ENCODE results near the gene HOXD4. TPM values are rescaled to one million over a fixed set of nuclear protein-coding genes. Genes with fewer than 3 reads are reported as not detected.
A peak's percentile ranks its signal among the peaks of the same experiment; 100 is the strongest.

The HOXD4 gene
- polyA plus RNA-seq, 6 donors from 2014 or later, result not detected

DNA sequence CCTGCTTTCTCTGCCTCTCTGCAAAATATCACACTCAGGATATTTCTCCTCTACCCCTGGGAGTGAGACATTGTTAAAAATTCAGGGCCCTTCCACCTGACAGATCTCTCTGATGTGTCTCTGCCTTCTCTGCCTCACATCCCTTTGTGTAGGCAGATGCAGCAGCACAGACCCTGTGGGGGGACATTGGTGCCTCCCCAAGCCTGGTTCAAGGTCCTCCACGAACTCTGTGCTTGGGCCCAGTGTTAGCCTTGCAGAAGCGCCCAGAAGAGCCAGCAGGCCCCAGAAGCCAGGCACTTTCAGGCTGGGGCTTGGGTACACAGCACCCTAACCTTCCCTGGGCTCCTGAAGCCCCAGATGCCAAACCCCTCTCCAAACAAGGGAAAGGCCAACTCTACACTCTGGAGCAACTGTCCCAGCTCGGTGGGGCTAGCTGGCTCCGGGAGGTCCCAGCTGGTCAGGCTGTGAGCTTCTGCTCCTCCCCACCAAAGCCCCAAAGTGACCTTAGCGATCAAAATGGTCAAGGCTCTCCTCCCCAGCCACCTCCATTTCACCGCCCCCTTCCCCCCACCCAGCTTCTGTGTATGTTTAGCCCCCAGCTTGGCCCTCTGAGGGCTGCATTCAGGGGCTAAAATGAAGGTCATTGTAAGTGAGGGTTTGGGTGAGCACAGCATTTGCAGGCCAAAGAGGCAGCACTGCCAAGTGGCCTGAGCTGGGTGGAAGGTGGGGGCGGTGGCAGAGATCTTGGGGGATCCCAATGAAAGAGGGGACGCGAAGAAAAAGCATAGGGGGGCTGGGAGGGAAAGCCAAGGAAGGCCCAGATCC lies 26.2 kb upstream of the HOXD4 start:
- Mint-ChIP-seq H3K27me3 (peaks cover 62 to 69% (median 65%) of the 10 kb centered on the region in 3 donors), H3K27ac (peak overlapping the region in 2 of 6 donors; percentile 40 to 76), H3K36me3 (no peaks in the 10 kb centered on the region), H3K4me3 (peak overlapping the region in 4 of 8 donors; percentile 1 to 77 (median 50)), H3K9me3 (peaks cover 0 to 13% (median 0%) of the 10 kb centered on the region in 7 donors), H3K4me1 (peaks cover 17 to 22% (median 22%) of the 10 kb centered on the region in 3 donors)
- DNase-seq, result no peak
- ATAC-seq (ENCODE audit: low read depth in 2 of 2), result no peak

DNA sequence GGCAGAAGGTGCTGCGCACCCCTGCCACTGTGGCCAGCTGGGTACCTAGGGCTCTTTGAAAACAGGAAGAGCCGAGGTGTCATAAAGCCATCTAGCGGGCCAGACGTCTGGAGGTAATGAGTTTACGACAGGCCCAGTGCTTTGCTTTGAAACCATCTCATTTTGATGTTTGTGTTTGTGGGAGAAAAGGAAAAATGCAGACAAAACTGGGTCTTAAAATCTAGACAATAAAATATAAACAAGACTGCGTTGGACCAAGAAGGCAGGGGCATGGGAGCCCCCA lies 25.6 kb upstream of the HOXD4 start:
- ATAC-seq (ENCODE audit: low read depth in 2 of 2) (no peak), DNase-seq (no peak)
- H3K4me1 Mint-ChIP-seq, result peaks cover 19 to 24% (median 23%) of the 10 kb centered on the region in 3 donors
- peaks cover 59 to 65% (median 62%) of the 10 kb centered on the region in 3 donors for H3K27me3 Mint-ChIP-seq
- H3K9me3 Mint-ChIP-seq, result peaks cover 0 to 13% (median under 1%) of the 10 kb centered on the region in 7 donors
- peak overlapping the region in 3 of 6 donors; percentile 2 to 56 (median 40) for H3K27ac Mint-ChIP-seq
- peak overlapping the region in 1 of 8 donors; percentile 77 for H3K4me3 Mint-ChIP-seq
- H3K36me3 Mint-ChIP-seq, result no peaks in the 10 kb centered on the region

DNA sequence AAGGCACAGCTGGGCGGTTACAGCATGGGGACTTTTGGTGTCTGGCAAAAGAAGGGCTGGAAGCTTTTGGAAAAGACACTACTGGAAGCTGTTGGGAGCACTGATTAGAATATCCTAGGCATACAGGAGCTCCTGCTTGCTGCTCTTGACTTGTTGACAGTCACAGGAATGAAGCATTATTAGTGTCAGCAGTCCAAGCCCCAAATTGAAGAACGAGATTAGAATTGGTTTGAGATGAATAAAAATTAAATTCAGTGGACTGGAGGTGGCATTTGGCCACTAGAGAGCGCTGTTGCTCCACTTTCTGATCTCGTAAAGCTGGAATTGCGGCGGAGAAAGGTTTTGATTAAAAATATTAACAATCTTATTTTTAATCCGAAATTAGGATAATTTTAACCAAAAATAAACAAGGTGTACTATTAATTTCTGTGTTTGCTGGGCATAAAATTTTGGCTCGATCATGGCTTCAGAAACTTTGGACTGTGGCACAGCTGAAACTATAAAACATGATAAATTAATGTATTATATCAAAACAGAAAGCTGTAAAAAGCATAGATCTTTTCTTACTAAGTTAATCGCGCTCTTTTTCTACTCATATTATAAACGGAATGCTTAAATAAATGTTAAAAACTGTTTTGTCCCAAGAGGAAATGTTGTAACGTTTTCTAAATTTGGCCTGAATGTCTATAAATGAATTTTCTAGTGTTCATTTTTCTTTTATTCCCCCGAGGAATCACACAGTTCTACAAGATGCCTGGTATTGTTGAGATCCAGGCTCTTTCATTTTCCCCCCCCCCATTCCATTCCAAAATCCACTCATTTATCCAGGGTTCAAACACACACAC lies 24.2 kb upstream of the HOXD4 start:
- Mint-ChIP-seq H3K27ac (peak overlapping the region in 4 of 6 donors; percentile 39 to 97 (median 70)), H3K4me1 (peaks cover 27 to 32% (median 30%) of the 10 kb centered on the region in 3 donors), H3K4me3 (peak overlapping the region in 4 of 8 donors; percentile 10 to 66 (median 34)), H3K36me3 (peaks cover 0 to under 1% of the 10 kb centered on the region in 2 donors), H3K9me3 (peaks cover 0 to 15% (median 5%) of the 10 kb centered on the region in 7 donors), H3K27me3 (peaks cover 68% of the 10 kb centered on the region in 3 donors)
- ATAC-seq (ENCODE audit: low read depth in 2 of 2) (peak in 1 of 2 donors; percentile 26), DNase-seq (peak; percentile 53)

DNA sequence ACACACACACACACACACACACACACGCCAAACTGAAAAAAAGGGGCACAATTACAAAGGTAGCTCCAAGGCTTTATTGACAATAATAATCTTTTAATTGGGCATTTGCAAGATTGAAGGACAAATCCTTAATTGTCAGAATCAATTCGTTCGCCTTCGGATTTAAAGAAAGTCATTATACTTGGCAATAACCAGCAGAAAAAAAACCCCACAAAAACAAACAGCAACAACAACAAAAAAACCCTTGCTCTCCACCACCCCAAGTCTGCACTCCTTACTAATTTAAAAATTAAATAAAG lies 23.6 kb upstream of the HOXD4 start:
- no peak for DNase-seq
- H3K27me3 Mint-ChIP-seq, result peaks cover 73 to 74% (median 74%) of the 10 kb centered on the region in 3 donors
- no peak for ATAC-seq (ENCODE audit: low read depth in 2 of 2)
- H3K9me3 Mint-ChIP-seq, result peaks cover 0 to 18% (median 5%) of the 10 kb centered on the region in 7 donors
- H3K27ac Mint-ChIP-seq, result peak overlapping the region in 3 of 6 donors; percentile 17 to 97 (median 39)
- H3K36me3 Mint-ChIP-seq, result peaks cover 0 to 4% of the 10 kb centered on the region in 2 donors
- peak overlapping the region in 4 of 8 donors; percentile 51 to 84 (median 73) for H3K4me3 Mint-ChIP-seq
- peaks cover 33 to 35% (median 34%) of the 10 kb centered on the region in 3 donors for H3K4me1 Mint-ChIP-seq

DNA sequence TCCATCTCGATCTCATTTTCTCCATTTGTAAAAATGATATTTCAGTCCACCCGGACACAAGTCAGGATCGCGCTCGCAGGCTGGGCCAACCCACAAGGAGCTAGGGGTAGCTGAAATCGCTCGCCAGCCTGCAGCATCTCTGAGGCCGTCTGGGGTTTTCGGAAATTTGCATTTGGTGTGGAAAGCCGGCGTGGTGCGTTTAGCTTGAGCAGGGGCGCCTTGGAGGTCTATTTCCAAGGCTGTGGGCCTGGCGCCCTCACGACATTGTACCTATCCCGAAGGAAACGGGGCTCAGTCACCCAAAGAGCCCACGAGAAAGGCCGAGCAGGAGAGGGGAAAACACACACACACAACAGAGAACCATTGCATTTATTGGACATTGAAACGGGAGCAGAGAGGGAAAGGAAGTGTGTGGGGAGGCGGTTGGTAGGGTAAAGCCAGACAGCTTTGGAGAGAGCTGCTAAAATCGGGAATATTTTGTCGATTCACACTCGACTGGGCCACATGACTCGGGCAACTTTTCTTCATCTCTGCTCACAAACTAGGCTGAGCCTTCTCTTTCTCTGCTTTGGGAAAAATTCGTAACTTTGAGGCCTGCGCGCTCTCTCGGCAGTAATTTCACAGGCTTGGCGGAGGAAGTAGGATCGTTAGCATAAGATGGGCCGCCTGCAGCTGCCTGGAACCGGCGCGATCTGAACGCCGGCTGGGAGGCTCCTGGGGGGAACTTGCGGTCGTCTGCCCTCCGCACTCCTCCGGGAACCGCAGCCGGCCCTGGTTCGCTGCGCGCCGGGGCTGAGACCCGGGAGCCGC lies 23.0 kb upstream of the HOXD4 start:
- no peak for ATAC-seq (ENCODE audit: low read depth in 2 of 2)
- Mint-ChIP-seq H3K4me3 (peak overlapping the region in 6 of 8 donors; percentile 48 to 84 (median 64)), H3K36me3 (peaks cover 0 to 4% of the 10 kb centered on the region in 2 donors), H3K27ac (peak overlapping the region in 4 of 6 donors; percentile 69 to 97 (median 93)), H3K4me1 (peaks cover 34 to 37% (median 36%) of the 10 kb centered on the region in 3 donors), H3K9me3 (peaks cover 0 to 18% (median 7%) of the 10 kb centered on the region in 7 donors), H3K27me3 (peaks cover 76 to 79% (median 78%) of the 10 kb centered on the region in 3 donors)
- DNase-seq, result no peak

DNA sequence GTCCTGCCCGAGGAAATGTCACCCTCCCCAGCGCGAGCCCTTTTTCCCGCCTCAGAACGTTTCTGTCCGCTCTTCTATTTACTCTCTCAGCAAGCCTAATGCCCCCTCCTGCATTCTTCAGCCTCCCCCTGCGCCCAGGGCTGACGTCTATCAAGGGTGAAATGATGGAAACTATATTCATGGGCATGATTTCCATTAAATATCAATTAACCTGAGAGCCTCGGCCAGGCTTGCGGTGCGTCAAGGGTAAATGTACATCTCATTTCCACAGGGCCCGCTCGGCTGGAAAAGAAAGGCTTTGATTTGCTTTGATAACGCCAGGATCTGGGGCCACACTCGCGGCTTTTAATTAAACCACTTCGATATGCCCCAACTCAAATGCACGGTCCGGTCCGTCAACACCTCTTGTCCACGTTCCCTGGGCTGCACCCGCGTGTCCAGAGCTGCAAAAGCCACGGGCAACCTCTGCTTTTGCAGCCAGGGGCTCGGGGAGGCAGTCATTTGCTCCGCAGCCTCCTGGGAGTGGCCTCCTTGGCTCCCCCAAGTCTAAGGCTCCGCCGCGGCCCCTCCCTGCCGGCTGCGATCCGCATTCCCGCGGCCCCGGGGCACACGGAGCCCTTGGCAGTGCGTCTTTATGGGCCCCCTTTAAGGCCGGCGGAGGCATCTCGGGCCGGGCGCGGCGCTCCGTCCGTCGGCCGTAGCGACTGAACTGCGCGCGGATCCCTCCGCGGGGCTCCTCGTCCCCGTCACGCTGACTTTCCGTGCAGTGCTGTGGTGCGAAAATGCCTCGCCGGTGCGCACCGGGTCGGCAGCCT lies 22.2 kb upstream of the HOXD4 start, which contains the start of gene HOXD8:
TSS of gene HOXD8 (plus strand) at position 724 of the 815 bp plus-strand sequence. CDS start 662 bp downstream, outside the sequence.
- peaks cover 29 to 37% (median 29%) of the 10 kb centered on the region in 3 donors for H3K4me1 Mint-ChIP-seq
- H3K27me3 Mint-ChIP-seq, result peaks cover 76 to 78% (median 78%) of the 10 kb centered on the region in 3 donors
- H3K27ac Mint-ChIP-seq, result peak within 1 kb of the TSS in 4 of 6 donors; percentile 75 to 97 (median 88)
- DNase-seq (no peak), ATAC-seq (ENCODE audit: low read depth in 2 of 2) (no peak)
- peak within 1 kb of the TSS; percentile 56 to 85 (median 78) for H3K4me3 Mint-ChIP-seq
- peaks cover 0 to 18% (median 7%) of the 10 kb centered on the region in 7 donors for H3K9me3 Mint-ChIP-seq
- peaks cover 0 to 4% of the 10 kb centered on the region in 2 donors for H3K36me3 Mint-ChIP-seq

DNA sequence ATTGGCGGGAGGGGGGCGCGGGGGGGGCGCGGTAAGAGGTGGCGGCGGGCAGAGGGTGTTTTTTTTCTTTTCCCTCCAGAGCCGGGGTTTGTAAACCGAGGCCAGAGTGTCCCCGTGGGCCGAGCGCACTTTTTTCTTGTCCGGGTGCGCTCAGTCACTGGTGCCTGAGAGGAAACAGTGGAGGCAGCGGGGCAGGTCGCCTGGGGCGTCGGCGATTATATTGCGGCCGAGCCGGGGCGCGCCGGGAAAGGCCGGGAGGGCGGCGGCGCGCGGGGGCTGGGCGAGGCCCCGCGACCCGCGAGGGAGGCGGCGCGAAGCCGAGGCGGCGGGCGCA lies 21.6 kb upstream of the HOXD4 start:
- peak overlapping the region in 6 of 8 donors; percentile 19 to 78 (median 62) for H3K4me3 Mint-ChIP-seq
- peaks cover 29 to 37% (median 29%) of the 10 kb centered on the region in 3 donors for H3K4me1 Mint-ChIP-seq
- peak overlapping the region in 1 of 6 donors; percentile 37 for H3K27ac Mint-ChIP-seq

DNA sequence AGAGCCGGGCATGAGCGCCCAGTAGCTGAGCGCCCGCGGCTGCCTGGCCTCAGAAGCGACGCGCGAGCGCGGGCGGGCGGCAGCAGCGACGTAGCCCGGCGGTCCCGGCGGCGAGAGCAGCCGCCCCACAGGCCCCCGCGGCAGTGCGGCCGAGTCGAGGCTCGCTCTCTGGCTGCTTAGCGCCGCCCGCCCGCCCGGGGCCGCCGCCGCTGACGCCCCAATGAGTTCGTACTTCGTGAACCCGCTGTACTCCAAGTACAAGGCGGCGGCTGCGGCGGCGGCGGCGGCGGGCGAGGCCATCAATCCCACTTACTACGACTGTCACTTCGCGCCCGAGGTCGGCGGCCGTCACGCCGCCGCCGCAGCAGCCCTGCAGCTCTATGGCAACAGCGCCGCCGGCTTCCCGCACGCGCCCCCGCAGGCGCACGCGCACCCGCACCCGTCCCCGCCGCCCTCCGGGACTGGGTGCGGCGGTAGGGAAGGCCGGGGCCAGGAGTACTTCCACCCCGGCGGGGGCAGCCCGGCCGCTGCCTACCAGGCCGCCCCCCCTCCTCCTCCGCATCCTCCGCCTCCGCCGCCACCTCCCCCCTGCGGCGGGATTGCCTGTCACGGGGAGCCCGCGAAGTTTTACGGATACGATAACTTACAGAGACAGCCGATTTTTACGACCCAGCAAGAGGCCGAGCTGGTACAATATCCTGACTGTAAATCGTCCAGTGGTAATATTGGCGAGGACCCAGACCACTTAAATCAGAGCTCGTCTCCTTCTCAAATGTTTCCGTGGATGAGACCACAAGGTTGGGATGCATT lies 21.0 kb upstream of the HOXD4 start:
- ATAC-seq (ENCODE audit: low read depth in 2 of 2) (peak; percentile 18 to 23), DNase-seq (no peak)
- Mint-ChIP-seq H3K27me3 (peaks cover 74 to 82% (median 76%) of the 10 kb centered on the region in 3 donors), H3K9me3 (peaks cover 0 to 18% (median 7%) of the 10 kb centered on the region in 7 donors), H3K4me1 (peaks cover 29 to 37% (median 31%) of the 10 kb centered on the region in 3 donors), H3K36me3 (peaks cover 3 to 4% of the 10 kb centered on the region in 2 donors), H3K4me3 (peak overlapping the region; percentile 69 to 85 (median 82)), H3K27ac (peak overlapping the region in 5 of 6 donors; percentile 30 to 87 (median 75))

More for the DNA sequence above, 21.6 kb upstream of the HOXD4 start:
- ATAC-seq (ENCODE audit: low read depth in 2 of 2) (peak in 1 of 2 donors; percentile 14), DNase-seq (no peak)
- Mint-ChIP-seq H3K9me3 (peaks cover 0 to 18% (median 7%) of the 10 kb centered on the region in 7 donors), H3K36me3 (peaks cover 0 to 4% of the 10 kb centered on the region in 2 donors), H3K27me3 (peaks cover 74 to 78% (median 76%) of the 10 kb centered on the region in 3 donors)

DNA sequence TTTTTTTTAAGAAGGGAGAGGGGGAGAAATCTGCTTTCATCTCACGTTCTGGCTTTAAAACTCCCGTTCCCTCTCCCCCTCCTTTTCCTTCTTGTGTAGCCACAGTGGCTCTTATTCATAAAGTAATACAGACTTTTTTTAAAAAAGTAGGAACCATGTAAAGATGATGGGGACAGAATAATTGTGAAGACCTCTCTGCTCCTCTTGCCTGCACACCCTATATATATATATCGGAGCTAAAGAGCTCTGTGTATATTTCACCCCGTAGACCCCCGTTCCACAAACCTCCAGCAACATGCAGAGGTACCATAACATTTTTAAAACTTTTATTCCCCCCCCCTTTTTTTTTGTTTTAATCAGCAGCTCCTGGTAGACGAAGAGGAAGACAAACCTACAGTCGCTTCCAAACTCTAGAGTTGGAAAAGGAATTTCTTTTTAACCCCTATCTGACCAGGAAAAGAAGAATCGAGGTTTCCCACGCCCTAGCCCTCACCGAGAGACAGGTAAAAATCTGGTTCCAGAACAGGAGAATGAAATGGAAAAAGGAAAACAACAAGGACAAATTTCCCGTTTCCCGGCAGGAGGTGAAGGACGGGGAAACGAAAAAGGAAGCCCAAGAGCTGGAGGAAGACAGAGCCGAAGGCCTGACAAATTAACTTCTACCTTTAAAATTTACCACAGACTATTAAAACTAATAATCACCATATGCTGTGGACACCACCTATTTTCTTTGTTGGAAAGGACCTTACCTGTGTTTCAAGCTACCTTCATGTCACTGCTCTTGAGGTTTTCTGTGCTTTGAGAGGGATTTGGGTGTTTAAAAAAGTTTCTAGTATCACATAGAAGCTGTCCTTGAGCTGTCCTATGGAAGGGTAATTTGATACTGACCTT lies 20.1 kb upstream of the HOXD4 start:
- H3K4me1 Mint-ChIP-seq, result peaks cover 36 to 44% (median 39%) of the 10 kb centered on the region in 3 donors
- DNase-seq (no peak), ATAC-seq (ENCODE audit: low read depth in 2 of 2) (no peak)
- H3K9me3 Mint-ChIP-seq, result peaks cover 0 to 18% (median 10%) of the 10 kb centered on the region in 7 donors
- H3K36me3 Mint-ChIP-seq, result peaks cover 4 to 12% of the 10 kb centered on the region in 2 donors
- H3K4me3 Mint-ChIP-seq, result peak overlapping the region; percentile 69 to 85 (median 82)
- H3K27ac Mint-ChIP-seq, result peak overlapping the region in 5 of 6 donors; percentile 30 to 87 (median 75)
- H3K27me3 Mint-ChIP-seq, result peaks cover 76 to 83% (median 77%) of the 10 kb centered on the region in 3 donors

DNA sequence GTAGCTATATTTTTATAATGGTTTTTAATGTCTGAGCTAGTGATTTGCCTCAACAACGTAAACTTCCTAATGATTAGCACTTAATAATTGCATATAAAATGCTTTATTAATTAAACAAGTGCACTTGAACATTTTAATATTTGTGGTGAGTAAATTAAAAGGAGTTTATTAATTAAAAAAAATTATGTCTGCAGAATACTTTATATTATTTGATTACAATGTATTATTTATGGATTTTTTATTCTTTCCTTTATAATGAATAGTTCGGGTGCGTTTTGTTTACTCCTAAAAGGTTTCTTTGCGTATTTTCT lies 19.5 kb upstream of the HOXD4 start:
- H3K9me3 Mint-ChIP-seq, result peaks cover 0 to 18% (median 12%) of the 10 kb centered on the region in 7 donors
- ATAC-seq (ENCODE audit: low read depth in 2 of 2), result no peak
- H3K36me3 Mint-ChIP-seq, result peaks cover 4 to 12% of the 10 kb centered on the region in 2 donors
- no peak overlapping the region for H3K27ac Mint-ChIP-seq
- H3K4me3 Mint-ChIP-seq, result peak overlapping the region in 6 of 8 donors; percentile 10 to 88 (median 84)
- DNase-seq, result no peak
- peaks cover 76 to 80% (median 77%) of the 10 kb centered on the region in 3 donors for H3K27me3 Mint-ChIP-seq
- H3K4me1 Mint-ChIP-seq, result peaks cover 38 to 44% (median 40%) of the 10 kb centered on the region in 3 donors
